Colon (tissue), 2 donors: ENCODE results near the gene MEGF9.
"Not testable (repeated sequence)": the region's sequence is repeated elsewhere in the genome, so short reads cannot be mapped to it uniquely, and the experiment has no call there.

Experiments
- FAIRE-seq: peaks from 2 replicates; lab custom pipeline; 2012; peaks lifted over from hg19 to GRCh38; lab: Jason Lieb, UNC
- donor health status: control.
- donor health status: control.

MEGF9 gene

DNA sequence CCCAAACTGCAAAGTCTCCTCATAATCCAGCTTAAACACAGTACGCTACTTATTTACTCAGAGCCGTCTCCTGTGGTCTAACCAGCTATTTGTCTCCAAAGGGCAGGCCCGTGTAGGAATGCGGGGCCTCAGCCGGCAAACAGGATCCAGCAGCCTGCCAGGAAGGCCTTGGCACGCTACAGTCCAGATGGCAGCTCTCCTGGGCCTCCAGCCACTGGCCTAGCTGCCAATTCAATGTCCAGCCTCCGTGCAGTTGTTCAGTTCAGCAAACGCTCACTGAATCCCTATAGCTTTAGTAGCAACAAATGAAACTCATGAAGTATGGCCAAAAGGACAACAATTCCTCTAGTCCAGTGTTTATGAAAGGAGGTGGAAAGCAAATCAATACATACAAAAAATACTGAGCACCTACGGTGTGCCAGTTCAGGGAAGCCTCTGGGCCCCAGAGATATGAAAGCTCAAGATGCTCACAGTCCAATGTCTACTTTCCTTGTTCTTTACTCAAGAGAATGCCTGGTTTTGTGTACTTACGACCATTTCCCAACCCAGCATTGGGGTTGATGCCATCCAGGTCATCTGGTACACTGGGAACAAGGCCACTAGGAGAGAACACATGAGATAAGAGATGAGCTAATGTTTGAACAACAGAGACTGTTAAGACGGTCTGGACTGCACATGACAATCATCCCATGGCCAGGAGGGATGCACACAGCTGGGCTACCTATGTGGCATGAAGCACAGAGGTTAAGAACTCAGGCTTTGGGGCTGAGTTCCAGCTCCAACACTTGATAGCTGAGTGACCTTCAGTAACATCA is 142.6 kb downstream of the MEGF9 start:
- no peak for FAIRE-seq

DNA sequence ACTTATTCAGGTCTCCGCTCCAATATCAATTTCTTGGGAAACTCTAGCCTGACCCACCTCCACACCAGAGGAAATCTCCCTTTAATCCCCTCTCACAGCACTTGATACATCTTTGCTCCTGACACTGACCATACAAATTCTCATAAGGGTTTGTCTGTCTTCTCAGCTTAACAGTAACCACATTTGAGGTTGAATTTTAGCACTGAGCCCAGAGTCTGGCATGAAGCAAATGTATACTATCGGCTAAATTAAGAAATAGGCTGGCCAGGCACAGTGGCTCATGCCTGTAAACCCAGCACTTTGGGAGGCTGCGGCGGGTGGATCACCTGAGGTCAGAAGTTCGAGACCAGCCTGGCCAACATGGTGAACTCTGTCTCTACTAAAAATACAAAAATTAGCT is 144.0 kb downstream of the MEGF9 start:
- no peak for FAIRE-seq

DNA sequence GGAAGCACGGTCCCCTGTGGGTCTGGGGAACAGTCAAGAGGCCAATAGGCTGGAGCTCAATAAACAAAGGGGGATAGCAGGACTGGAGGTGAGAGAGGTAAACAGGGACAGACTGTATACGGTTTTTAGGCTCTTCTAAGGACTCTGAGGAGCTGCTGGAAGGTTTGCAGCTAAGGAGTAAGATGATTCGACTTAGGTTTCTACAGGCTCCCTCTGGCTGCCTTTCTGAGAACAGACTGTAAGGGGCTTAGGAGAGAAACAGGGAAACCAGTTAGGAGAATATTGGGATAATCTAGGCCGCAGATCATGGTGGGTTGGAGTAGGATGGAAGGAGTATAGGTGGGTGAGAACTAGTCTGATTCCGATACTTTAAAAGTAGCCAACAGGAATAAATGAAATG is 144.7 kb downstream of the MEGF9 start:
- no peak for FAIRE-seq

DNA sequence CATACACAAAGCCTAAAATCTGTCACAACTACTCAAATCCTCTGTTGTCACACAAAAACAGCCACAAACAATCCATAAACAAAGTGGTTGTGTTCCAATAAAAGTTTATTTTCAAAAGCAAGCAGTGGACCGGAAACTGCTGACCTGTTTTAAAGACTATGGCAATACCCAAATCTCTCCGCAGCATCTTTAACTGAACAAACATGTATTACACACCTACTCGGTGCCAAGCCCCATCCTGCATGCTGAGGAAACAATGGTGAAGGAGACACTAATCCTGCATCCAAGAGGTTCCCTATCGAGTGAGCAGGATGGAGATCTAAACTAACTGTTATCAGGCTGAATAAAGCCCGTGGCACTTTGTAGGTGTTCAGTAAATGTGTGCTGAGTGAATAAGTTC is 145.5 kb downstream of the MEGF9 start:
- no peak for FAIRE-seq

DNA sequence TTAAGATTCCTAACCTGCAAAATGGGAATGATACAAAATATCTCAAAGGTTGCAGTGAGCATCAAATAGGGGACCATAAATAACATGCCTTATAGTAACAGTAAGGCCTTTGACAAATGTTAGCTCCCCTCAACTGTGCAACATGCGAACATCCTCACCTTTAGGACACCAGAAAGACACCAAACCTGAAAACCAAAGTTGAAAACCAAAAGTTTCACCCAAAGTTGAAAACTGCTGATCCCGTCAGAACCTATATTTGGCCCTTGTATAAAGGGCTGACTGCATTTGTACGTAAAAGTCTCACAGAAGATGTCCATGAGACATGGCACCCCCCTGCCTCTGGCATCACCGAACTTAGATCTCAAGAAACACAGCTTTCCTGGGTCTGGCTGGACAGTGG is 146.4 kb downstream of the MEGF9 start:
- no peak for FAIRE-seq

DNA sequence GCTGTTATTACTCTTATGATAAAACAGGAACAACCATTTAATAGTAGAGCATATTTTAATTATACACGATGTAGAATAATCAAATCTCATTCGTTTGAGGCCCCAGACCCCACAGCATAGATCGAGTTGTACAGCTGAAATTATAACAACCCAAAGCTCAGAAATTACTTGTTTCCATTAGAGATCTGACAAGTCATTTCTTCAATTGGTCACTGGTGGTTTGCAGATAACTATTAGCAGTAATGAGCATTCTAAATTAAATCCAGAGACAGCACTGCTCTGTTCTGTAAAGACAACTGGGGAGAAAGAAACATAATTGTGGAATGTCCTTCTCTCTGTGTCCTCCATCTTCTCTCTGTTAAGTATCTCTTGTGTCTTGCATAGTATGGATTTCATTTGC is 147.2 kb downstream of the MEGF9 start:
- no peak for FAIRE-seq

DNA sequence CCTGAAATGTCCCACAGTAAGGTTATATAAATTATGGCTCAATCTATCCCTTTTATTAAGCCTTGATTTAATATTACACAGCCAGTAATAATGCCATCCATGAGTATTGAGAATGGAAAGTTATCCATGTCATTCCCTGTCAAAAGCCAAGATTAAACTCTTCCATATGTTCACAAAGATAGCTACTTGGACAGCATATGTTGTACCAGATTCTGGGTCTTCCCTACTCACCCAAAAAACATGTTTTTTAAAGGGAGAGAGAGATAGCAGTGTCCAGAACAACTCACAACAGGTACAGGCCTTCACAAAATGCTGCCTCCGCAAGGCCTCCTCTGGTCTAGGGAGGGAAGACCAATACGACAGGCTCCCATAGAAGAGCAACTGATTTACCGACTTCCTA is 149.7 kb downstream of the MEGF9 start:
- FAIRE-seq: no peak

DNA sequence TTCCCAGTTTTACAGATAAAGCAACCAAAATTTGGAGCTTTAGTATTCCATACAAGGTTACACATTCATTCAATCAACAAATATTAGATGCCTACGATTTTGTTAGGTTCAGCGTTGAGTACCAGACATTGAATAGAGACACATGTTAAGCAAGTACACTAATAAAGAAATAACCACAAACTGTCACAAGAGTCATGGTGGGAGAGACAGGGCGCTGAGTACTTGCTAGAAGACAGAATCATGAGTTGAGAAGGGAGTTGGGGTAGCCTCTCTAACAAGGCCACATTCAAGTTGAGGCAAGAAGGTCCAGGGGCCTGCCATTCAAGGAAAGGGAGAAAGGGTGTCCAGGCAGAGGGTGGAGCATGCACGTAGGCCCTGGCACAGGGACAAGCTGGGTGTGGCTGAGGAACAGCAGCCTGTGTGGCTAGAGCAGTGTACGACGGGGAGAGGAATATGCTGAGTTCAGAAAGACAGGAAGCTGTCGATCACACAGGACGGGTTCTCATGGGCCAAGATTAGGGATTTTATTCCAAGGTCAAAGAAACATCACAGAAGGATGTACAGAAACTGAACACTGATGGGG is 151.3 kb downstream of the MEGF9 start:
- FAIRE-seq: no peak

DNA sequence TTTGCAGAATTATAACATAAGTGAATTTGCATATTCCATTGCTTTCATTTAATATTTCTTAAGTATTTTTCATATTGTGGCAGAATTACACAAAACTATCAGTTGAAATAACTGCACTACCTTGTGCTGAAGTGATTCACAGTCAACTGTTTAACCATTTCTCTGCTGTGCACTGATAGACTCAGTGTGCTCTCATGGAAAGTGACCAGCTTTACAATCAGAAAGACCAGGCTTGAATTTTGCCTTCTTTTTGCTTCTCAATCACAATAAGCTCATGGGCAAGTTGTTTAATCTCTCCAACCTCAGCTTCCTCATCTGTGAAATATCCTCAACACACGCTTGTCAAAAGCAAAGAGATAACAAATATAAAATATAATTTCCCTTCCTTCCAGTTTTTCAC is 152.6 kb downstream of the MEGF9 start:
- FAIRE-seq: no peak

DNA sequence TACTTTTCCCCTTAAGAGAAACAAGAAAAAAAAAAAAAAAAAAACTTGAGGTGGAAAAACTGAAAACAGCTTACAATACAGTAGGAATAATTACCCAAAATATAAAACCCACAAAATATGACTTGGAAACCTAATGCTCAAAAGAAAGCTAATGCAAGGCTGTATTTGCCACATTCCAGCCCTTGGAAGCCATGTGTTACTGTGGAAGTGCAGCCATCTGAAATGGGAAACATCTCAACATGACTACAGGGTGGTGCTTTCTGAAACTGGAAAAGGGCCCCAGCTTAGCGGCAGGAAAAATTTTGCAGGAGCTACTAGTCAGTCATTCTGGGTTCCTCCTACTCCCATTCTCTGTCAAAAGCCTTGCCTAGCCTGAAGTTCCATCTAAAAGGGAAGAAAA is 154.7 kb downstream of the MEGF9 start:
- no peak for FAIRE-seq

DNA sequence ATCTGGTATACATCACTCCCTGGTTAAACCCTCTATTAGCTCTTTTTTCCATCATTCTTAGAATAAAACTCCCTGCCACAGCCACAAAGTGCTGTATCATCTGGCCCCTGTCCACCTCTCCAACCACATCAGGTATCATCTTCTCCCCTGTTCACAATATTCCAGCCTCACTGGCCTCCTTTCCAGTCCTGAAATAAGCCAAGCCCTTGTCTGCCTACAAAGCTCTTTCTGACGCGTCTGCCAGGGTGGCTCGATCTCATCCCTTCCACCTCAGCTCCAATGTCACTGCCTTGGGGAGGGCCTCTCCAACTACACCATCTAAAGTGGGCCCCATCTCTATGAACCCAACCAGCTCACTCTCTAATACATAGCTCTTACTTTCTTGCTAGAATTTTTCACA is 155.8 kb downstream of the MEGF9 start:
- FAIRE-seq: no peak

DNA sequence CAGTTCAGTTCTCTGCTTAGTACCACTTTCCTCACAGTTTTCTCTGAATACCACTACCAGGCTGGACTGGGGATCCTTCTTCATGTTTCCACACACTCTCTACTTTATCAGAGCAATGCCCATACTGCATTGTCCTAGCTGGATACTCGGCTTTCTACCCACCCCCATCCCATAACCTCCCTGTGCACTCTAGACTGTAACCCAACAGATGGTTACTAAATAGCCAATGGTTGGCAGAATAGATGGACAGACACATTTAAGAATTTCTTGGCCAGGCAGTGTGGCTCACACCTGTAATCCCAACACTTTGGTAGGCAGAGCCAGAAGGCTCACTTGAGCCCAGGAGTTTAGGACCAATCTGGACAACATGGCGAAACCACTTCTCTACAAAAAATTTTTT is 157.1 kb downstream of the MEGF9 start:
- no peak for FAIRE-seq

DNA sequence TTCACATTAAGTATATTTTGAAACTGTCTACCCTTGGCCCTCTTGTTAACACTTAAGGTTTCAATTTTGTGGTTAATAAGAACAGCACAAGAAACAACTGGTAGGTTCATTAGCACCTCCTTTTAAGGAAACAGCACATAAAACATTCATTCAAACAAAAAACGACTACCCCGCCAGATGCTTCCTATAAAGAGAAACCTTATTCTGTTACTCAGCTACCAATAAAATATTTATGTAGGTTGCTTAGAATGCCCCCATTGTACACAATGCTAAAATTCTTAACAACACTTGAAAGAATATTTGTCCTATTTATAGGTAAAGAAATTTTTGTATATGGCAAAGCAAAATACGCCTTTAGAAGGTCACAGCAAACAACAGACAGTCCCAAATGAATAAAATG is 157.5 kb downstream of the MEGF9 start:
- no peak for FAIRE-seq

DNA sequence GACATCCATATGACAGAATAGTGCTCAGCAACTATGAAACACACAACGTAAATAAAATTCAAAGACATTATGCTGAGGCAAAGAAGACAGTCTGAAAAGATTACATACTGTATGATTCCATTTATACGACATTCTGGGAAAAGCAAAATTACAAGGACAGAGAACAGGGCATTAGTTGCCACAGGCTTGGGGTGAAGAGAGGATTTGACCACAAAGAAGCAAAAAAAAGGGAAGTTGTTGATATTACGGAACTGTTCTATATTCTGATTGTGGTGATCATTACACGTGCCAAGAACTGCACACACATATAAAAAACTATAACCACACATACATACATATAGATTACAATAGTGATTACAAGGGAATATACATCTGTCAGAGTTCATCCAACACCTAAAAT is 158.4 kb downstream of the MEGF9 start:
- no peak for FAIRE-seq

DNA sequence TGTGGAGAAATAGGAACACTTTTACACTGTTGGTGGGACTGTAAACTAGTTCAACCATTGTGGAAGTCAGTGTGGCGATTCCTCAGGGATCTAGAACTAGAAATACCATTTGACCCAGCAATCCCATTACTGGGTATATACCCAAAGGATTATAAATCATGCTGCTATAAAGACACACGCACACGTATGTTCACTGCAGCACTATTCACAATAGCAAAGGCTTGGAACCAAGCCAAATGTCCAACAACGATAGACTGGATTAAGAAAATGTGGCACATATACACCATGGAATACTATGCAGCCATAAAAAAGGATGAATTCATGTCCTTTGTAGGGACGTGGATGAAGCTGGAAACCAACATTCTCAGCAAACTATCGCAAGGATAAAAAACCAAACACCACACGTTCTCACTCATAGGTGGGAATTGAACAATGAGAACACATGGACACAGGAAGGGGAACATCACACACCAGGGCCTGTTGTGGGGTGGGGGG is 162.0 kb downstream of the MEGF9 start:
- not testable (repeated sequence) for FAIRE-seq
